Activated CD4-positive, CD25-positive, alpha-beta regulatory T cell (primary cell): ENCODE measurements around the gene ICOSLG.
"Not testable (repeated sequence)": the region's sequence is repeated elsewhere in the genome, so short reads cannot be mapped to it uniquely, and the experiment has no call there.

Source experiments
- DNase-seq, 4 experiments: peaks; one replicate each; lab custom pipeline; 2025; lab: John Stamatoyannopoulos, UW

Gene ICOSLG

DNA sequence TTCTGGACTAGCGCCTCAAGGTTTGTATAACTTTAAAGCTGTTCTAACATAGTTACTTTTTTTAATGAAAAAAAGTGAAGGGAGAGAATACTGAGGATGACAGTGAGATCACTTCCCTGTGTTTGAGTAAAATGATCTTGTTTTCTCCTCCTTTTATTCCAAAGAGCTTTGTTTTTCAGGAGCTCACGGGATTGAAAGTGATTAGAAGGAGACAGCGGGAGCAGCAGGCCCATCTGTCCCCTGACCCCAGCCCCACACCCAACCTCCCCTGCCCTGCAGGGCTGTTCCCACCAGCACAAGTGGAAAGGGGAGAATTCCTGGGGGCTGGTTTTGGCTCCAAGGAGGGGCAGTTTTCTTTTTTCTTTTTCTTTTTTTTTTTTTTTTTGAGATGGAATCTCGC, 23.0 kb upstream of the ICOSLG start:
- no peak for DNase-seq

DNA sequence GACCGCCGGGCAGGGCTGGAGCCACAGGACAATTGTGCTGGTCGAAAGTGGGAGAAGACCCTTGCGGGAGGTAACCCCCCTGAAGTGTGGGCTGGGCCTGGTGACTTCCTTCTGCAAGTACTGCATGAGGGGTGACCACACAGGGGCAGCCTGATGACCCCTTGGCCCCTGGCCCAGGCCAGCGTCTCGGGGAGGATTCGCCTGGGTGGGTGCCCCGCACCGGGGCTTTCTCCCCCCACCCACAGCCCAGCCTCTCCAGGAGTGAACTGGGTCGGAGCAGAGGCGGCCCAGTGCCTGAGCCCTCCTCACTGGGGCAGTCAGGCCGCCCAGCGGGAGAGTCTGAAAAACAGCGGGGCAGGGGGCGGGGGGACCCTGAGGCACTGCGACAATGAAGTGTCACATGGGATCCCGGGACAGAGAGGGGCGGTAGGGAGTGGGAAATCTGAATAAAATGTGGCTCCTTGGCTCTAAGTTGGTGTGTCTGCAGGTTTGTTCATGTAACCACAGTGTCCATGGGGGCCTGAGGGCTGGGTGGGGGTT, 22.5 kb upstream of the ICOSLG start:
- DNase-seq = no peak

DNA sequence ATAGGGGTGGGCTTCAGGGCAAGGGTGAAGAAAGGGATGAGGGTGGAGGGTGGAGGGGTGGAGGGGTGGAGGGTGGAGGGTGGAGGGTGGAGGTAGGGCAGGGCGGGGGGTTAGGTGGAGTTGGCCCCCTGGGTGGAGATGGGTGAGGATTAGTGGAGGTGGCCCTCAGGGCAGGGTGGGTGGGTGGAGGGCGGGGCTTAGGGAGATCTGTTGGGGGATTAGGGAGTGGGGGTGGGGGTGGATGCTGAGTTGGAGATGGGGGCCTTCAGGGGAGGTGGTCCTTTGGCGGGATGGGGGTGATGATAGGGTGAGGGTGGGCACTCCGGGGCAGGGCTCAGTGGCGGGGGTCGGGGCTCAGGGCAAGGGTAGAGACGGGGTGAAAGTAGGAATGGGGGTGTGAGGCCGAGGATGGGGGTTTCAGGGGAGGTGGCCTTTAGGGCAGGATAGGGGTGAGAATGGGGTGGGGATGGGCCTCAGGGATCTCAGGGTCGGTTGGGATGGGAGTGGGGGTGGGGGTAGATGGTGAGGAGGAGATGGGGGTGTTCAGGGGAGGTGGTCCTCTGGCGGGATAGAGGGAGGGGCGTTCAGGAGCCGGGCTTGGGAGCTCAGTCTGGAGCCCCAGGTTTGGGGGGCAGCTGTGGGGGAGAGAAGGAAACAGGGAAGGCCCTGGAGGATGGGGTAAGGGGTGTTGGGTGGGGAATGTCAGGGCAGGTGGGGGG, 21.8 kb upstream of the ICOSLG start:
- no peak for DNase-seq

DNA sequence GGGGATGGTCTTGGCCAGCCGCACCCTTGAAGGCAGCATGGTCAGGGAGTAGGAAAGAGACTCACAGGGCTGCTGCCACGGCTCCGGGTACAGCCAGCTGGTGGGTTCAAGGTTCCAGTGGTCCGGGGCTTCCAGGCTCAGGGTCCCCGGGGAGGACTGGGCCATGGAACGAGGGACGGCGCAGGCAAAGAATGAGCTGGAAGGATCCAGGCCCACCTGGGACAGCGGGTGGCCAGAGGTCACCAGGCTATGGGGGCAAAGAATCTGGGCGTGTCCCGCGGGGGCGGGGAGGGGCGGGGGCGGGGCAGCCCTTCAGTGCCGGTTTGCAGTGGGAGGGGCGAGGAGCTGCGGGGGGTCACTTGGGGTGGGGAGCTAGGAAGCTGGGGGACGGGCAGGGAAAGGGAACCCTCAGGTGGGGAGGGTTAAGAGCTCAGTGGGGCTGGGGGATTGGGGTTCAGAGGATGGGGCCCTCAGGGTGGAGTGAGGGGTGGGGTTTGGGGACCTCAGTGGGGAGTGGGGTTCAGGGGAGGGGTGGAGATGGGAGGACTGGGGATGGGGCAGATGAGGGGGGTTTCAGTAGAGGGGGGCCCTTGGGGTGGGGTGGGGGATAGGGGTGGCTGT, 21.0 kb upstream of the ICOSLG start, which contains the start of gene DNMT3L:
TSS of gene DNMT3L (minus strand) at position 223 of the 621 bp plus-strand sequence. CDS start 638 bp downstream, outside the sequence.
- no peak for DNase-seq

DNA sequence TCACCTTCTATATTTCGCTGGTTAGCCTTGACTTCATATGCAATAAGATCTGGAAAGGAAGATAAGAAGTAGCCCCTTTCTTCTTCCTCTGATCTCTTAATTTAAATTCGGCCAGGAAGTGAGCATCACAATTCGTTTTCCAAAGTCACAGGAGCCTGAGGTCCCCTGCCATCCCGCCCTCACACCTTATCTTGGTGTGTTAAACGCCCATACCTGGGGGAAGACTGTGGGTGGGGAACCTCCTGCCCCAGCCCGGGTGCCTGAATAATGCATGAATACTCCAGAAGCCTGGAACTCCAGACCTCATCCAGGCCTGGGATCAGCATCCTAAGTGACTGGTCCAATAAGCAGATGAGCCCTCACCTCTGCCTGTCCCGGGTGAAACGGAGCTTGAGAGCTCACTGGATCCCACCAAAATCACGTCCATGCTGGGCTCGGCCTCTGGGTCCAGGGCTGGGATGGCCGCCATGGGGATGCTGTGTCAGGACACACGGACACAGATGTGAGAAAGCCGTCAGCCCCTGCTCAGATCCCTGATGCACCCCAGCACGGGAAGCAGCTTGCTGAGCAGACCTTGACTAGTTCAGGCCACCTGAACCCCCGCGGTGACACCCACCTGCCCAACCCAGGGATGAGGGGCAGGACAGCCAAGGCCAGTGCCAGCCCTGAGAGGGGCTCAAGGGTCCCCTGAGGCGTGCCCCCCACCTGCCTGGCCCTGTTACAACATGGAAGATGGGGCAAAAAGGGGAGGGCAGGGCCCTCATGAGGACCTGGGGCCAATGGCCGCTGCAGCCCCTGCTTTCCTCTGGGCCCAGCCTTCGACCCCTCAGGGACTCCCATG, 20.3 kb upstream of the ICOSLG start:
- DNase-seq = no peak

DNA sequence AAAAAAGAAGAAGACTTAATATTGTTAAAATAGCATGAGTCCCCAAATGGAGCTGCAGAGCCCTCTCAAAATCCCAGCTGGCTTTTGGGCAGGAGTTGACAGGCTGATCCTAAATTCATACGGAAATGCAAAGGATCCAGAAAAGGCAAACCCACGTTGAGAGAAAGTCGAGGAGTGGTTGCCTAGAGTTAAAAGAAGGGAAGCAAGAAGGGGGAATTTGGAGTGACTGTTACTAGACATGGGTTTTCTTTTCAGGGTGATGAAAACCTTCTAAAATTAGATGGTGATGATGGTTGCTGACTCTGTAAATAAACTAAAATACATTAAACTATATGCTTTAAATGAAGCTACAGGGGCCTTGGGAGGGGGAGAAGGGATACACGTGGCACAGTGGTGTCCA, 19.3 kb upstream of the ICOSLG start:
- no peak for DNase-seq

DNA sequence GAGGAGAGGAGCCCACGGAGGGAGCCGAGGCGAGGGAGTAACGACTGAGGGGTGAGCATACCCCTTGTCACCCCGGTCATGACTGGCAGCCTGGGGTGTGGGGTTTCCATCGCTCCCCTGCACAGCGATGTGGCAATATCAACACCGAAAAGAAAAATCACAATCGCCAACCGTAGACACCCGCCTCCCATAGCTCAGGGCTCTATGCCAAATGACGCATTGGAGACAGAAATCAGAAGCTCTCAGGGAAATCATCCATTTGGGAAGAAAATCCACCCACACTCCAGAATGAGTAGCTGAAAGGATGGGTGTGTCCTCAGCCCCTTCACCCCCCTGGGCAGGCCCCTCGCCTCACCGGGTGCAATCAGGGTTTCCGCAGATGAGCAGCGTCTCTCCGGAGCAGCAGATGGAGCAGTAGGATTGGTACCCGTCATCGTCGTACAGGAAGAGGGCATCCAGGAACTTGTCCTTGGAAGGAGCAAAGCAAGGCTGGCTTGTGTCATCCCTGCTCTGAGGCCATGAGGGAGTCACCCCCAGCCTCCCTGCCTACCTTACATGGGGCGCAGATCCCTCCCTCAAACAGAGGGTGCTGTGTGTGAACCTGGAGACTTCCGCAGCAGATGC, 18.5 kb upstream of the ICOSLG start:
- no peak for DNase-seq

DNA sequence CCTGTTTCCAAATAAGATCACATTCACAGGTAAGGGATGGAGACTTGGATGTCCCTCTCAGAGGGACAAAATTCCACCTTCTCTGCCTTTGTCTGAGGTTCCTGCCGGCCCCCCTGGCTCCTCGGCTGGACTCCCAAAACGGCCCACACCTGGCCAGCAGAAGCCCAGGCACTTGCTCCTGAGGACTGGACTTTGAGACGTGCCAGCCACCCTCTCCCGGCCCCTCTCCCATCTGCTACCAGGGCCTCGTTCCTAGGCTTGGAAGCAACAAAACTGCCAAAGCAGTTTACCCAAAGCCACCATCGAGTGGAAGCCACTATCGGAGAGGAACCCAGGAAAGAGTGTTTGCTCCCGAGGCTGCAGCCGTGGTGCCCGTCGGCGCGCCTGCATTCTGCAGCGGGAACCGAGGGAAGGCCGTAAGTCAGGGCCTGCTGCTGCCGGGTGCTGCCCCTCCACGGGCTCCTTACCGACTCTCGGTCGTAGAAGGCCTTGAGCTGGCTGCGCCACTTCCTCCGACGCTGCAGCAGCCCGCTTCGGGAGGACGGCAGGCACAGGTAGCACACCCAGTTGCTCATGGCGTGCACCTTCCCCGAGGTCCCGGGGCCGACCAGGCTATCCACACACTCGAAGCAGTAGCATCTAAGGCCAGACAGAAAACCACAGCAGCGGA, 17.4 kb upstream of the ICOSLG start:
- DNase-seq = no peak

DNA sequence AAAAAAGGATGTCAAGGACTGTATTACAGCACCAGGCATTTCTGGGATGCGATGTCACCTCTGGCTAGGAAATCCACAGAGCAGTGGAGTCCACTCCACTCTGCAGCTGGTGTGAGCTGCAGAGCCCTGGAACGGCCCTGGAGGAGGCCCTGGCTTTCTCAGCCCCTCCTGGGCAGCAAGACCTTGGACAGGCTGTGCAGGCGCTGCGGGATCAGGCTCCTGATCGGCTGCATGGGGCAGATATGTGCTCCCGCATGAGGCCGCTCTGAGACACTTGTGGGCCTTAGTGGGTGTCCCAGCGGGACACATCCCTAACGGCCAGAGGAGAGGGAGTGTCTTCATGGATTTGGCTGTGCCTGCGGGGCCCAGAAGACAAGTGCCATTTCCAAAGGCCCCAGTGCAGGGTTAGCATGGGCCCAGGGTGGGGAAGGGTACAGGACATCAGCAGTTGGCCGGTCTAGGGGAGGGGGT, 14.8 kb upstream of the ICOSLG start:
- DNase-seq = no peak

DNA sequence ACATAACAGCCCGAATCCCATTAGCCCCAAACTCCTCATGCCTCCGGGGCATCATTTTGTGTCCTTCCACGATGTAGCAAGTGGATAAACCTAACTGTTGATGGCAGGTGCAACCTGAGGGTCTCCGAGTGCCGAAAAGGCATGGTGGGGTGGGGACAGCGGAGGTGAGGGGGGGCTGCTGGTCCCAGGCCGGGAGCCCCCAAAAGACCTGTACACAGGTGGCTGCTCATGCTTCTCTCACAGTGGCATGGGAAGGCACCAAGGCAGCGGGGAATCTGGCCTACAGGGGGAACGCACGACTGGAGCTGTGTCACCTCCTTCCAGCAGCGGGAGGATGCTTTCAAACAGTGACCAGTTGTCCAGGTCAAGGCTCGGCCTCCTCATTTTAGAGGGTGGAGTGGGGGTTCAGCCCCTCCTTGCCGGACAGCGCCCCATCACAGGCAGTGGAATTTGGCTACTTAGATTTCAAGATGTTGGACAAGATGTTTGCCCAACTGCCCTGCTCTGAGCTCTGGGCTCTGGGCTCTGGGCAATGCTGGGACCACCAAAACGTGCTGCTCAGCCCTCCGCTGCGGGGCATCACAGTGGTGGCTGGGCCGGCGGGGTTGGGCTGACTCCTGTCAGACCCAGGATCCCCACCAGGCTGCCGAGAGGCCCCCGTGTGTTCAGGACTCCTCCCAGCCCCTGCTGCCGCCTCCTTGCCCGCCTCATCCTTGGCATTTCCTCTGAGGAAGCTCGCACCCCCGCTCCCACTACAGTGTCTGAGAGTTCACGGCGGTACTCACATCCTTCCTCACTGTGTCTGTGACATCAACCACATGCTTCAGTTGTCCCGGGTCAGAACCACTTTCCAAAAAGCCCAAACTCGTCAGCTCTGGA, 13.3 kb upstream of the ICOSLG start:
- DNase-seq = no peak

DNA sequence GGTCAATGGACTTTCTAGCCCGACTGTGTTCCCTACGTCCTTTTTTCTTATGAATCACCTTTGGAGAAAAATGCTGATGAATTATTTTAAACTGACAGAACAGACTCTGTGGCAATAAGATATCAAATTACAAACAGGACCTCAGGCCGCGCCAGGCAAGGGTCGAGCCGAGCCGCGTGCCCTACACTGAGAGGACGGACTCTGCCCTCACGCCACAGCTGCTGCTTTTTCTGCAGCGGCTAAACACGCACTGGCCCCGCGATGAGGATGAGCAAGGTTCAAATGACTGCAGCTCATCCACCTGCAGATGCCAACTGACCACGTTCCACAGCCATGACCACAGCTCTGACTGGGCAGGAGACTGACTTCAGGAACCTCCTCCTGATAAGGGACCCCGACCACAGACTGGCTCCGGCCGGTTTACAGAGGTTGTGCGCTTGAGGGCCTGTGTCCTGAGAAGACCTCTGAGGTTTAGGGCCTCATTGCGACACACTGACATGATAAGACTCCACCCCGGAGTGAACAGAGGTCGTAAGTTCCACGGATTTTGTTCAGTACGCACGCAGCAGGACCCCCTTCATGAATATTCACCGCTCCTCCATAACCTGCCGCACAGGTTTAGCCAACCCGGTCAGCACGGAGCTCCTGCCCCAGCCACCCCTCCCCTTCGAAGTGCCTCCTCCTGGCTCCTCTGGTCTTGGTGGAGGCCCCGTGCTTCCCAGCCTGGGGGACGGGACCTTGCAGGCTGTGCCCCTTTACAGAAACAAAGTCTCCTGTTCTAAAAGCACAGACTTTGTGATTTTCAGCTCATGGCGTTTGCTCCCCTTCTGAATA, 8.7 kb upstream of the ICOSLG start:
- not testable (repeated sequence) for DNase-seq

DNA sequence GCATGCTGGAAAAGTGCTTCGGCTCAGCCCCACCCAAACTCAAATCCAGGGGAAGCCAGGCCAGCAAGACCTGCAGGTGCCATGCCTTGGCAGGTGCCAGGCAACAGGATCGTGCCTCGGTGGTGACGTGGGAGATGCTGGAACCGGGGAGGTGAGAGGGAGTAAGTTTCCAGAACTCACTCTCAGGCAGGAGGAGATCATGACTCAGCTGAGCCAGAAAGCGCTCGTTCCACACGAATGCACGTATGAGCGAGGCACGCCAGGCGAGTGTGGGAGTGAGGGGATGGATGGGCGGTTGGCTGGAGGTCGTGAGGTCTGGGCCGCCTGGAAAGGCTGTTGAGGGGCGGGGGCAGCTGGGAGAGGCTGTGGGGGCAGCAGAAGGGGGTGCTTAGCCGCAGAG, 7.2 kb upstream of the ICOSLG start:
- DNase-seq = not testable (repeated sequence)

DNA sequence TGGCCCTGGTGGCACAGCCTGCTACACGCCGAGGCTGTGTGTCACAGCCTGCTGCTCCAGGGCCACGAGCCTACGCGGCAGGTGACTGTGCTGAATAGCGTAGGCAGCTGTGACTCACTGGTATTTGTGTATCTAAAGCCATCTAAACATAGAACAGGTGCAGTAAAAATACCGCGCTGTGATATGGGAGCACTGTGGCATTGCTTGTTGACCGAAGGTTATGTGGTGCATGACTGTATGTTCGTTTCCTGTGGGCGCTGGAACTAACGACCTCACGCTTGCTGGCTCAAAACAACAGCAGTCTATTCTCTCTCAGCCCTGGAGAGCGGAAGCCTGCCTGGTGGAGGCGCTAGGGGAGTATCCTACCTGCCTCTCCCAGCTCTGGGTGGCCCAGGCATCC, 3.2 kb upstream of the ICOSLG start:
- DNase-seq = not testable (repeated sequence)

DNA sequence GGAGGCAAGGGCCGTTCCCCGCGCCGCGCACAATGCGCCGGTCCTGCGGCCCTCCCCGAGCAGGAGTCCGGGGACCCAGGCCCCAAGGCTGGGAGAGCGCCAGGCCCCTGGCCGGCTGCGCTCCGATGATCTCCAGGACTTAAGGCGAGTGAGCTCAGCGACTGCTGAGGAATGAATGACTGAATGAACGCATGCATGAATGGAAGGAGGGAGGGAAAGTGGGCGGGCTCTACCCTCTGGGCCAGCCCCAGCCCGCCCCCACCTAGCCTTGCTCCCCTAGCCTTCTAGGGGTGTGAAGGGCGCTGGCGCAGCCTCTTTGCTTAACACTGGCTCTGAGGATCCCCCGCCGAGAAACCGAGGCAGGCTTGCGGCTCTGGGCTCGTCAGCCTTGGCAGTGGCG, 538 bp upstream of the ICOSLG start:
- not testable (repeated sequence) for DNase-seq

DNA sequence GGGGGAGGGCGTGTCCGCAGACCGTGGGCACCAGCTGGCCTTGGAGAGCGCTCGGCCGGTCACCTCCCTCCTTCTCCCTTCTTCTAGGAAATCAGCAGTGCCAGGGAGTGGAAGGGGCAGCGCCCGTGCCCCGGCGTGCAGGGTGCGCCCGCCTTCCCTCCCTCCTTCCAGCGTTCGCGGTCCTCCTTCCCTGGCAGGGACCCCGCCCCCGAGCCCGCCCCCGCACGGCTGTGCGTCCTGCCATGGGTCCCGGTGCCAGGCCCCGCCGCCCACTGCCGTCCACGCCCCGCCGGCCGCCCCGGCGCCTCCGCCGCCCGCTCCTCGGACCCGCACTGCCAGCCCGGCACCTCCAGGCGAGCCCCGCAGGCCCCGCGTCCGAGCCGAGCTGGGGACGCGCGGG, 390 bp downstream of the ICOSLG start:
- DNase-seq = not testable (repeated sequence)

DNA sequence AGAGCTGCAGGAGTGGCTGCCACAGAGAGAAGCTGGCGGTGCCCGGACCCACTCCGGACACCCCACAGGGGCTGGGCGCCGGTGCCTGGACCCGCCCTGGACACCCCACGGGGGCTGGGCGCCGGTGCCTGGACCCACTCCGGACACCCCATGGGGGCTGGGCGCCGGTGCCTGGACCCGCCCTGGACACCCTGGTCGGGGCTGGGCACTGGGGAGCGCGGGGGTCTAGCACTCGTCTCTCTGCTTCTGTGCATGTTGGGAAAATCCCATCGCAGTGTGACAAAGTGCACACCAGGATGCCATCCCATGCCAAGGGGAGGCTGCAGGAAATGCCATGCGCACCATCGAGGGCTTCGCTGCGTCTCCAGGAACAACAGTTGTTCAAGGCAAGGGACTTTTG, 11.2 kb downstream of the ICOSLG start:
- not testable (repeated sequence) for DNase-seq

DNA sequence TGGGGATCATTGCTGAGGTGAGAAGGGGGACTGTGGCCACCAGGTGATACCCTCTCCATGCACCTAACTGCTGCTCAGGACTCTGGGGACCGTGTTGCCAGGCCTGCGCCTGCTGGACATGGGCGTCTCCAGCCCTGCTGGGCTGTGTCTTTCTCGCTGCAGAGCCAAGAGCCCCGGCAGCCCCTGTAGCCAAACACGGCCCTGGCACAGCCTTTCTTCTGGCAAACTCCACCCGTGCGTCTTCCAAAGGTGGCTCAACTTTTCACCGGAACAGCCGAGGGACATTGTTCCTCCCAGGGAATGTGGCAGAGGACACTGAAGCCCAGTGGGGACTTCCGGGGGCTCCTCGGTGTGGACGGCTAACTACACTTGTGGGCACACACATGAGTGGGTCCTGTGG, 12.6 kb downstream of the ICOSLG start:
- DNase-seq = not testable (repeated sequence)

DNA sequence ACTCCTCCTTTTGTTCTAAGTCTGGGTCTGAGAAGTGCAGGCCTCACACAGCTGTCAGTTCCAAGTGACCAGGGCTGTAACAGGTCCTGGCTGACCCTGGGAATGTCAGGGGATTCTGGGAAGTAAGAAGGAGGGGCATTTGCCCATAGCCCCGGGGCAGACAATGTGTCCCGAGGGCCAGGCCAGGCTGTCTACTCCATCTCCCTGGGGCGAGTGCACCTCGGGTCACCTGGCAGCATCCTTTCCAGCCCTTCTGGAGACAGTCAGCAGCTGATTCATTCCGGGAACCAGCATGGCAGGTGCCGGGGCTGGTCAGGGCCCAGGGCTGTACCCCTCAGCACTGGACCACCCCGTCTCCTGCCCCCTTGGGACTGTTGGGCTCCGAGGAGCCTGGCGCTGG, 13.1 kb downstream of the ICOSLG start:
- DNase-seq = not testable (repeated sequence)

DNA sequence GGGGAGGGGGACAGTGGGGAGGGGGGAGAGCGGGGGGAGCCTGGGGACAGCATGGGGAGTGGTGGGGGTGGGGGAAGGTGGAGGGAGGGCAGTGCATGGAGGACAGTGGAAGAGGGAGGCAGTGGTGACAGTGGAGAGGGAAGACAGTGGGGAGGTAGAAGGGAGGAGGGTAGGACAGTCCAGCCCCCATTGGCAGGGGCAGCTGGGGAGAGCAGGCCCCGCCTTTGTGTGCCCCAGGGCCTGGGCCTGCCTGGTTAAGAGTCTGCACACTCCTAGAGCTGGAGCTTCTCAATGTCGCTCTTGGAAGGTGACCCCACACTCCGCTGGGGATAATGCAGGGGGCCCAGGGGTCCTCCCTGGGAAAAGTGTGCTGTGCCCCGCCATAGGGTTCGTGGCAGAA, 15.1 kb downstream of the ICOSLG start:
- DNase-seq = not testable (repeated sequence)
